GM23248 (cell line): ENCODE measurements around the gene INSRR.

ENCODE experiments used
- EZH2 ChIP-seq: fragments of 200-600 bp; sonication (generic); IDR thresholded peaks from 2 replicates; pipeline ENCODE4 v1.6.1; 2018; ENCODE audit warnings: antibody characterized with exemption, mild to moderate bottlenecking; ENCODE audit not compliant: insufficient read depth, poor library complexity, severe bottlenecking
- EZH2phosphoT487 ChIP-seq: fragments of 200-600 bp; sonication (generic); IDR thresholded peaks from 2 replicates; pipeline ENCODE4 v1.6.1; 2018; ENCODE audit warnings: antibody characterized with exemption, moderate library complexity, mild to moderate bottlenecking, low read depth; ENCODE audit not compliant: insufficient read depth

DNA sequence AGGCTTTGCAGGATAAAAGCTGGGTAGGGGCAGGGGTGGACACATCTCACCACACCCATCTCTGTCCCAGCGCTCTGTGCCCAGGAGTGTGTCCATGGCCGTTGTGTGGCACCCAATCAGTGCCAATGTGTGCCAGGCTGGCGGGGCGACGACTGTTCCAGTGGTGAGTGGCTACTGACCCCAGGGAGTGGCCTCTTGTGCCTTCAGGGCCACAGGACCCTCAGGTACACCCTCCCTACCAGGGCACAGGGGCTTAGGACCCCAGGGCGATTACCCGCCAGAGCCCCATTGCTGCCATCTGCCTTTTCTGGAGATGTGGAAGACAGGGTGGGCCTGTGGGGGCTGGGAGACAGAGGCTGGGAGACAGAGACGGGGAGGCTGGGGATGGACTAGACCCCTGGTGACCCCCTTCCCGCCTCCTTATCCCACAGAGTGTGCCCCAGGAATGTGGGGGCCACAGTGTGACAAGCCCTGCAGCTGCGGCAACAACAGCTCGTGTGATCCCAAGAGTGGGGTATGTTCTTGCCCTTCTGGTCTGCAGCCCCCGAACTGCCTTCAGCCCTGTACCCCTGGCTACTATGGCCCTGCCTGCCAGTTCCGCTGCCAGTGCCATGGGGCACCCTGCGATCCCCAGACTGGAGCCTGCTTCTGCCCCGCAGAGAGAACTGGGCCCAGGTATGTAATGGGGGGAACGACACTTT lies 47.4 kb upstream of the INSRR start:
- no peak for TF ChIP-seq EZH2
- no peak for TF ChIP-seq EZH2phosphoT487
